HL-60 (cell line): Measurements from ENCODE around the gene MLLT3.

Experiments used
- GABPA ChIP-seq: IDR thresholded peaks from 2 replicates; pipeline ENCODE4 v1.6.1; 2012; ENCODE audit warnings: low read depth
- POLR2AphosphoS5 ChIP-seq: IDR thresholded peaks from 2 replicates; pipeline ENCODE4 v1.6.1; 2012; ENCODE audit warnings: low read depth
- TF ChIP-seq, protein P1 (sequence below): IDR thresholded peaks from one replicate; pipeline ENCODE4 v1.5.1; 2011; ENCODE audit warnings: low read length, control low read depth, inconsistent platforms; ENCODE audit not compliant: insufficient read depth
- TF ChIP-seq, protein P2 (sequence below): IDR thresholded peaks from 2 replicates; pipeline ENCODE4 v1.6.1; 2012; ENCODE audit warnings: low read depth; ENCODE audit not compliant: insufficient replicate concordance

DNA sequence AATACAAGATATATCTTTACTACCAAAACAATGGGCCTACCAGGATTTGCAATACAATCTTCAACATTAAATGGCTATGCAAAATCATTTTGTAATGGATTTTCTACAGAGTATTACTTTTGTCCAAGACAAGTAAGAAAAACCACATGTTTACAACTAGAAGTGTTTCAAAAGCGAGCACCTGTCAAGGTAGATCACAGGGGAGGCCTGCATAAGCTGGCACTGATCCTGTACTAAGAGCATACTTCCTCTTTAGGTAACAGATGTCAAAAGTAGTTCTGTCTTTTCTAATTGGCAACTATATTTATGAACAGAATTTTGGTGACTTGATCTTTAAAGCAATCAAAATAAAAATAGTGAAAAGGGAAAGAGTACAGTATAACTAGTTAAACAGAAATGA, 249.0 kb downstream of the MLLT3 start:
- TF ChIP-seq, protein P1, sequence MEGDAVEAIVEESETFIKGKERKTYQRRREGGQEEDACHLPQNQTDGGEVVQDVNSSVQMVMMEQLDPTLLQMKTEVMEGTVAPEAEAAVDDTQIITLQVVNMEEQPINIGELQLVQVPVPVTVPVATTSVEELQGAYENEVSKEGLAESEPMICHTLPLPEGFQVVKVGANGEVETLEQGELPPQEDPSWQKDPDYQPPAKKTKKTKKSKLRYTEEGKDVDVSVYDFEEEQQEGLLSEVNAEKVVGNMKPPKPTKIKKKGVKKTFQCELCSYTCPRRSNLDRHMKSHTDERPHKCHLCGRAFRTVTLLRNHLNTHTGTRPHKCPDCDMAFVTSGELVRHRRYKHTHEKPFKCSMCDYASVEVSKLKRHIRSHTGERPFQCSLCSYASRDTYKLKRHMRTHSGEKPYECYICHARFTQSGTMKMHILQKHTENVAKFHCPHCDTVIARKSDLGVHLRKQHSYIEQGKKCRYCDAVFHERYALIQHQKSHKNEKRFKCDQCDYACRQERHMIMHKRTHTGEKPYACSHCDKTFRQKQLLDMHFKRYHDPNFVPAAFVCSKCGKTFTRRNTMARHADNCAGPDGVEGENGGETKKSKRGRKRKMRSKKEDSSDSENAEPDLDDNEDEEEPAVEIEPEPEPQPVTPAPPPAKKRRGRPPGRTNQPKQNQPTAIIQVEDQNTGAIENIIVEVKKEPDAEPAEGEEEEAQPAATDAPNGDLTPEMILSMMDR, result no peak
- TF ChIP-seq GABPA, result no peak
- no peak for TF ChIP-seq POLR2AphosphoS5
- TF ChIP-seq, protein P2, sequence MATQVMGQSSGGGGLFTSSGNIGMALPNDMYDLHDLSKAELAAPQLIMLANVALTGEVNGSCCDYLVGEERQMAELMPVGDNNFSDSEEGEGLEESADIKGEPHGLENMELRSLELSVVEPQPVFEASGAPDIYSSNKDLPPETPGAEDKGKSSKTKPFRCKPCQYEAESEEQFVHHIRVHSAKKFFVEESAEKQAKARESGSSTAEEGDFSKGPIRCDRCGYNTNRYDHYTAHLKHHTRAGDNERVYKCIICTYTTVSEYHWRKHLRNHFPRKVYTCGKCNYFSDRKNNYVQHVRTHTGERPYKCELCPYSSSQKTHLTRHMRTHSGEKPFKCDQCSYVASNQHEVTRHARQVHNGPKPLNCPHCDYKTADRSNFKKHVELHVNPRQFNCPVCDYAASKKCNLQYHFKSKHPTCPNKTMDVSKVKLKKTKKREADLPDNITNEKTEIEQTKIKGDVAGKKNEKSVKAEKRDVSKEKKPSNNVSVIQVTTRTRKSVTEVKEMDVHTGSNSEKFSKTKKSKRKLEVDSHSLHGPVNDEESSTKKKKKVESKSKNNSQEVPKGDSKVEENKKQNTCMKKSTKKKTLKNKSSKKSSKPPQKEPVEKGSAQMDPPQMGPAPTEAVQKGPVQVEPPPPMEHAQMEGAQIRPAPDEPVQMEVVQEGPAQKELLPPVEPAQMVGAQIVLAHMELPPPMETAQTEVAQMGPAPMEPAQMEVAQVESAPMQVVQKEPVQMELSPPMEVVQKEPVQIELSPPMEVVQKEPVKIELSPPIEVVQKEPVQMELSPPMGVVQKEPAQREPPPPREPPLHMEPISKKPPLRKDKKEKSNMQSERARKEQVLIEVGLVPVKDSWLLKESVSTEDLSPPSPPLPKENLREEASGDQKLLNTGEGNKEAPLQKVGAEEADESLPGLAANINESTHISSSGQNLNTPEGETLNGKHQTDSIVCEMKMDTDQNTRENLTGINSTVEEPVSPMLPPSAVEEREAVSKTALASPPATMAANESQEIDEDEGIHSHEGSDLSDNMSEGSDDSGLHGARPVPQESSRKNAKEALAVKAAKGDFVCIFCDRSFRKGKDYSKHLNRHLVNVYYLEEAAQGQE, result no peak
